Measurements from ENCODE around the gene RAB12. TPM values are rescaled to one million over a fixed set of nuclear protein-coding genes. Genes with fewer than 3 reads are reported as not detected.

Gene RAB12
- total RNA-seq, 1 experiment from 2014 or later, result 35.1 TPM

GRCh38 chr18:8626414-8627106 is 17.3 kb downstream of the RAB12 start:
- no peak for TF ChIP-seq CTCF (conservative IDR thresholded peaks at IDR 0.05; ENCODE audit: low read depth, low read length)
- TF ChIP-seq EZH2 (IDR thresholded peaks at IDR 0.05; ENCODE audit: borderline replicate concordance, low read depth, low read length, poor library complexity, severe bottlenecking), result no peak
- ChIA-PET CTCF (no interaction called here), POLR2A (ENCODE audit: low non-redundant PET) (no interaction called here)
- no peak for DNase-seq (ENCODE audit: low spot score)
- BruUV-seq (replicated peaks), result no TSS peak
- Histone ChIP-seq H3K36me3 (ENCODE audit: insufficient read depth, low read length, poor library complexity, severe bottlenecking) (peaks cover 7% of the 10 kb centered on the region), H3K27ac (ENCODE audit: low read depth, low read length, poor library complexity, severe bottlenecking) (no peak overlapping the region), H3K4me1 (ENCODE audit: insufficient read depth, low read length, poor library complexity, severe bottlenecking) (no peaks in the 10 kb centered on the region), H3K9me3 (ENCODE audit: low read depth, low read length, poor library complexity, severe bottlenecking) (no peaks in the 10 kb centered on the region), H3K4me3 (ENCODE audit: low read depth, low read length, poor library complexity, severe bottlenecking) (no peak overlapping the region), H3K27me3 (replicated peaks; ENCODE audit: insufficient read depth, low read depth, low read length, poor library complexity) (no peaks in the 10 kb centered on the region)
- intact Hi-C loops (cut with micrococcal nuclease; ENCODE audit: unreplicated experiment), result no loop called here

GRCh38 chr18:8627107-8627472 is 17.9 kb downstream of the RAB12 start:
- TF ChIP-seq CTCF (conservative IDR thresholded peaks at IDR 0.05; ENCODE audit: low read depth, low read length), result no peak
- TF ChIP-seq EZH2 (IDR thresholded peaks at IDR 0.05; ENCODE audit: borderline replicate concordance, low read depth, low read length, poor library complexity, severe bottlenecking), result no peak
- no TSS peak for BruUV-seq (replicated peaks)
- intact Hi-C loops (cut with micrococcal nuclease; ENCODE audit: unreplicated experiment), result no loop called here

GRCh38 chr18:8627540-8627939 is 18.3 kb downstream of the RAB12 start:
- no TSS peak for BruUV-seq (replicated peaks)

More at GRCh38 chr18:8627107-8627472, 17.9 kb downstream of the RAB12 start:
- no peak overlapping the region for H3K27ac ChIP-seq (ENCODE audit: low read depth, low read length, poor library complexity, severe bottlenecking)
- H3K9me3 ChIP-seq (ENCODE audit: low read depth, low read length, poor library complexity, severe bottlenecking), result no peaks in the 10 kb centered on the region
- peaks cover 7% of the 10 kb centered on the region for H3K36me3 ChIP-seq (ENCODE audit: insufficient read depth, low read length, poor library complexity, severe bottlenecking)
- no peak overlapping the region for H3K4me3 ChIP-seq (ENCODE audit: low read depth, low read length, poor library complexity, severe bottlenecking)
- CTCF ChIA-PET, result no interaction called here
- POLR2A ChIA-PET (ENCODE audit: low non-redundant PET), result no interaction called here
- no peaks in the 10 kb centered on the region for H3K27me3 ChIP-seq (replicated peaks; ENCODE audit: insufficient read depth, low read depth, low read length, poor library complexity)
- DNase-seq (ENCODE audit: low spot score), result no peak
- H3K4me1 ChIP-seq (ENCODE audit: insufficient read depth, low read length, poor library complexity, severe bottlenecking), result no peaks in the 10 kb centered on the region

More at GRCh38 chr18:8627540-8627939, 18.3 kb downstream of the RAB12 start:
- DNase-seq (ENCODE audit: low spot score), result no peak
- Histone ChIP-seq H3K4me3 (ENCODE audit: low read depth, low read length, poor library complexity, severe bottlenecking) (no peak overlapping the region), H3K9me3 (ENCODE audit: low read depth, low read length, poor library complexity, severe bottlenecking) (no peaks in the 10 kb centered on the region), H3K4me1 (ENCODE audit: insufficient read depth, low read length, poor library complexity, severe bottlenecking) (no peaks in the 10 kb centered on the region), H3K36me3 (ENCODE audit: insufficient read depth, low read length, poor library complexity, severe bottlenecking) (peaks cover 7% of the 10 kb centered on the region), H3K27ac (ENCODE audit: low read depth, low read length, poor library complexity, severe bottlenecking) (no peak overlapping the region), H3K27me3 (replicated peaks; ENCODE audit: insufficient read depth, low read depth, low read length, poor library complexity) (no peaks in the 10 kb centered on the region)
- ChIA-PET CTCF (no interaction called here), POLR2A (ENCODE audit: low non-redundant PET) (no interaction called here)
- intact Hi-C loops (cut with micrococcal nuclease; ENCODE audit: unreplicated experiment), result no loop called here
- TF ChIP-seq CTCF (conservative IDR thresholded peaks at IDR 0.05; ENCODE audit: low read depth, low read length), result no peak
- no peak for TF ChIP-seq EZH2 (IDR thresholded peaks at IDR 0.05; ENCODE audit: borderline replicate concordance, low read depth, low read length, poor library complexity, severe bottlenecking)

All from A673 (cell line).